GM23248 (cell line): ENCODE results near the gene ERC1. TPM values are rescaled to one million over a fixed set of nuclear protein-coding genes. Genes with fewer than 3 reads are reported as not detected.
"Not testable (repeated sequence)": the region's sequence is repeated elsewhere in the genome, so short reads cannot be mapped to it uniquely, and the experiment has no call there.

Source experiments
- DNase-seq: peaks from one replicate; pipeline ENCODE4 v3.0.0-alpha.2; 2015
- H2AFZ ChIP-seq: fragments of 200-600 bp; sonication (generic); 2 replicates; pipeline ENCODE4 v1.6.1; 2016; ENCODE audit warnings: antibody characterized with exemption
- H3F3A ChIP-seq: fragments of 200-600 bp; sonication (generic); 2 replicates; pipeline ENCODE4 v1.6.1; 2016; ENCODE audit warnings: mild to moderate bottlenecking, antibody characterized with exemption, mixed run types; ENCODE audit not compliant: insufficient read depth
- H3K27ac ChIP-seq: fragments of 200-600 bp; sonication (generic); 2 replicates; pipeline ENCODE4 v1.5.1; 2016; ENCODE audit warnings: mild to moderate bottlenecking
- H3K27me3 ChIP-seq: fragments of 200-600 bp; sonication (generic); replicated peaks from 2 replicates; pipeline ENCODE4 v1.6.1; 2016; ENCODE audit warnings: mild to moderate bottlenecking; ENCODE audit not compliant: insufficient read depth
- H3K36me3 ChIP-seq: fragments of 200-600 bp; sonication (generic); 2 replicates; pipeline ENCODE4 v1.6.1; 2016; ENCODE audit warnings: low read depth, mild to moderate bottlenecking
- H3K4me1 ChIP-seq: fragments of 200-600 bp; sonication (generic); 2 replicates; pipeline ENCODE4 v1.6.1; 2016; ENCODE audit warnings: mild to moderate bottlenecking; ENCODE audit not compliant: insufficient read depth
- H3K4me2 ChIP-seq: fragments of 200-600 bp; sonication (generic); one replicate; pipeline ENCODE4 v1.6.1; 2016; ENCODE audit warnings: mild to moderate bottlenecking; ENCODE audit not compliant: unreplicated experiment
- H3K4me3 ChIP-seq: fragments of 200-600 bp; sonication (generic); 2 replicates; pipeline ENCODE4 v1.5.1; 2016; ENCODE audit warnings: mild to moderate bottlenecking
- H3K79me2 ChIP-seq: fragments of 200-600 bp; sonication (generic); 2 replicates; pipeline ENCODE4 v1.6.1; 2016; ENCODE audit warnings: mild to moderate bottlenecking; ENCODE audit not compliant: insufficient read depth
- H3K9ac ChIP-seq: fragments of 200-600 bp; sonication (generic); 2 replicates; pipeline ENCODE4 v1.6.1; 2016; ENCODE audit warnings: mild to moderate bottlenecking
- H3K9me2 ChIP-seq: fragments of 200-600 bp; sonication (generic); 2 replicates; pipeline ENCODE4 v1.6.1; 2016; ENCODE audit warnings: mixed run types, mild to moderate bottlenecking, moderate library complexity; ENCODE audit not compliant: insufficient read depth
- H3K9me3 ChIP-seq: fragments of 200-600 bp; sonication (generic); one replicate; pipeline ENCODE4 v1.6.1; 2017; ENCODE audit warnings: low read depth
- H4K20me1 ChIP-seq: fragments of 200-600 bp; sonication (generic); 2 replicates; pipeline ENCODE4 v1.6.0; 2016; ENCODE audit not compliant: insufficient read depth
- EZH2 ChIP-seq: fragments of 200-600 bp; sonication (generic); IDR thresholded peaks from 2 replicates; pipeline ENCODE4 v1.6.1; 2018; ENCODE audit warnings: antibody characterized with exemption, mild to moderate bottlenecking; ENCODE audit not compliant: insufficient read depth, poor library complexity, severe bottlenecking
- EZH2phosphoT487 ChIP-seq: fragments of 200-600 bp; sonication (generic); IDR thresholded peaks from 2 replicates; pipeline ENCODE4 v1.6.1; 2018; ENCODE audit warnings: antibody characterized with exemption, moderate library complexity, mild to moderate bottlenecking, low read depth; ENCODE audit not compliant: insufficient read depth
- WGBS, 2 experiments: methylation state at CpG; one replicate each; pipeline ENCODE4 v1.1.6; 2015 to 2017; ENCODE audit warnings: low lambda C conversion rate in 2 of 2, low coverage in 1 of 2; ENCODE audit errors: missing lambda C conversion rate in 2 of 2; 5-methylcytosine and 5-hydroxymethylcytosine counted together
- in situ Hi-C: fragments of 300-500 bp; cut with MboI; formaldehyde crosslinking; loops from 2 replicates; pipeline ENCODE4 v1.15.0; 2020
- polyA plus RNA-seq: library from polyadenylated mRNA; unstranded; fragments of >200 nt; fragmentation: Nextera tagmentation; extraction: Ambion mirVana; gene quantifications from 2 replicates; pipeline ENCODE4 v1.2.1, GENCODE V29; 2016
- total RNA-seq: library from RNA; depleted of rRNA; stranded (reverse); fragments of >200 nt; shearing (Covaris generic); gene quantifications from 2 replicates; pipeline ENCODE4 v1.2.3, GENCODE V29; 2014

Gene ERC1
- total and polyA plus RNA-seq, 2 experiments from 2014 or later: 21.5 to 23.3 TPM

DNA sequence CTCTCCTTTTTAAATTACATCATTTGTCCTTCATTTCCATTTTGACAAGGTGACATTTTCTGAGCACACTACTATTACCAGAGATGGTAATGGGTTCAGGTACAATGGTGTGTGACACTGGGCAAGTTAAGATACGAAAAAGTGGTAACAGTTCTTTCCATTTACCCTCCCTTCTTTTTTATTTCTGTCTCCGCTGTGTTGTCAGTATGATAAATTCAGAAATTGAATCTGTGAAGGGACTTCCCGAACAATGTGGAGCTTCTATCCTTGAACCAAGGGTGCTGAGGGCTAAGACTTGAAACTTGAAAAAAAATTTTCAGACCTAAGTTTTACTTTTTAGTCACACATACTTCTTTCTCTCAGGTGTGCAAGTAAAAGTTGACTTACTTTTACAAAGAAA is 103.7 kb downstream of the ERC1 start:
- H3K27me3 ChIP-seq: no peaks in the 10 kb centered on the region
- peaks cover 11% of the 10 kb centered on the region; the same call in 1 of the 2 replicates for H3K4me1 ChIP-seq
- H4K20me1 ChIP-seq: peaks cover 11% of the 10 kb centered on the region; the same call in 1 of the 2 replicates
- H3K9me3 ChIP-seq: no peaks in the 10 kb centered on the region
- H3F3A ChIP-seq: peaks cover 18% of the 10 kb centered on the region
- H3K9me2 ChIP-seq: no peaks in the 10 kb centered on the region
- TF ChIP-seq EZH2phosphoT487 (no peak), EZH2 (no peak)
- no peak overlapping the region for H3K9ac ChIP-seq
- no peak overlapping the region for H3K4me2 ChIP-seq
- H3K36me3 ChIP-seq: no peaks in the 10 kb centered on the region
- no peak for DNase-seq
- H2AFZ ChIP-seq: no peak overlapping the region
- no peak overlapping the region for H3K27ac ChIP-seq
- no peak overlapping the region for H3K4me3 ChIP-seq
- H3K79me2 ChIP-seq: peaks cover 88% of the 10 kb centered on the region
- 96 to 100% methylated on average over 3 of the region's 3 CpGs for WGBS, 2 experiments
- in situ Hi-C loops: loop anchor here (10.0 kb wide), 1 partner anchor 160 kb away; no protein-coding TSS in a partner anchor

DNA sequence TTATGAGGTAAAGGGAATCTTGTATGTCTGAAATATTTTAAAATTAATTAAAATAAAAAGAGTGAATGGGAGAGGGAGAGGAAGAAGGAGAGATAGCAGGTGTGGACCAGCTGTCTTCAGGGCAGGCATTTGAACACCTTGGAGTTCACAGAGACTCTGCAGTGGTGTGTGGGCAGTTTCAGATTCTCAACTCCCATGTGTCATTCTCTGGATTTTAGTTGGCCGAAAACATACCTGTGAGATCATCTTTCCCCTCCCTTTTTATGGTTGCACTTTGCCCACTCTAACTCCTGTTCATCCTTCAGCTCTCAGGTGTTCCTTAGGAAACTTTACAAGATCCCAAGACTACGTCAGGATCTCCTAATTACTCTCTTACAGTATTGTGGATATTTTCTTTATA is 108.1 kb downstream of the ERC1 start:
- no peaks in the 10 kb centered on the region for H3K36me3 ChIP-seq
- H3K9ac ChIP-seq: no peak overlapping the region
- no peaks in the 10 kb centered on the region for H3K4me1 ChIP-seq
- TF ChIP-seq EZH2 (no peak), EZH2phosphoT487 (no peak)
- H4K20me1 ChIP-seq: peaks cover 11% of the 10 kb centered on the region
- in situ Hi-C loops: loop anchor here (10.0 kb wide), 1 partner anchor 164 kb away; no protein-coding TSS in a partner anchor
- H3F3A ChIP-seq: no peaks in the 10 kb centered on the region
- H2AFZ ChIP-seq: no peak overlapping the region
- H3K27me3 ChIP-seq: no peaks in the 10 kb centered on the region
- H3K4me2 ChIP-seq: no peak overlapping the region
- no peaks in the 10 kb centered on the region for H3K9me3 ChIP-seq
- H3K4me3 ChIP-seq: no peak overlapping the region
- 97 to 99% methylated on average over 2 of the region's 2 CpGs for WGBS, 2 experiments
- DNase-seq: no peak
- H3K9me2 ChIP-seq: no peaks in the 10 kb centered on the region
- H3K27ac ChIP-seq: no peak overlapping the region
- H3K79me2 ChIP-seq: peaks cover 99% of the 10 kb centered on the region

DNA sequence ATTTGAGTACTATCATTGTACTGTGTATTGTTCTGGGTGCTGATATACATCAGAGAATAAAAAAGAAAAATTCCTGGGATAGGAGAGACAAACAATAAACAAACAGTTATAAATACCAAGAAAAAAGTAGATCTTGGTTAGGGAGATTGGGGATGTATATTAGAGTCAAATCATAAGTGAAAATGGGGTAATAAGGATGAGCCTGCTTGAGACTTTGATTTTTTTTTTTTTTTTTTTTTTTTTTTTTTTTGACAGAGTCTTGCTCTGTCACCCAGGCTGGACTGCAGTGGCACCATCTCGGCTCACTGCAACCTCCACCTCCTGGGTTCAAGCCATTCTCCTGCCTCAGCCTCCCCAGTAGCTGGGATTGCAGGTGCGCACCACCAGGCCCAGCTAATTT is 108.6 kb downstream of the ERC1 start:
- not testable (repeated sequence) for H3K9ac ChIP-seq, H3K4me2 ChIP-seq, H3K27me3 ChIP-seq, H2AFZ ChIP-seq, H3K9me3 ChIP-seq, H3K36me3 ChIP-seq, H3K27ac ChIP-seq, H3K4me1 ChIP-seq, H3K9me2 ChIP-seq, DNase-seq, H3F3A ChIP-seq, H3K4me3 ChIP-seq
- 91 to 98% methylated on average over 2 of the region's 2 CpGs for WGBS, 2 experiments
- in situ Hi-C loops: loop anchor here (10.0 kb wide), 1 partner anchor 165 kb away; no protein-coding TSS in a partner anchor
- H4K20me1 ChIP-seq: peaks cover 11% of the 10 kb centered on the region
- peaks cover 99% of the 10 kb centered on the region for H3K79me2 ChIP-seq

DNA sequence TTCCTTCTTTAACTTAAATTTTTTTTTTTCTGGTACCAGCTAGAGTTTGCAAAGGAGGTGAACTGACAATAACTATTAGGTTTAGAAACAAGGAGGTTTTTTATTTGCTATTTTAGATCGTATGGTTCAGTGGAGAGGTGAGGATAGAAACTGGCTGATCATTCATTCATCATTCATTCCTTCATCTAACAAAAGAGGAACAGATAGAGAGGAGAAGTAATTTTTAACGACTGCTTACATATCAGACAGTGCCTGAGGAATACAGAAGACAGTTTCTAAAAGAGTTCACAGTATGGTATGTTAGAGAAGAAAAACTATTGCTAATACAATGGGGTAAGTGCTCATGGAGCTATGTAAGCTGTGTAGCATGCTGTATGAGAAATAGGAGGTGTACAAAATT is 111.1 kb downstream of the ERC1 start:
- H3K4me2 ChIP-seq: no peak overlapping the region
- H3F3A ChIP-seq: no peaks in the 10 kb centered on the region
- H3K4me3 ChIP-seq: no peak overlapping the region
- peaks cover 87% of the 10 kb centered on the region for H3K79me2 ChIP-seq
- H3K9me2 ChIP-seq: no peaks in the 10 kb centered on the region
- TF ChIP-seq EZH2phosphoT487 (no peak), EZH2 (no peak)
- H3K9me3 ChIP-seq: no peaks in the 10 kb centered on the region
- in situ Hi-C loops: no loop called here
- no peak overlapping the region for H2AFZ ChIP-seq
- H3K36me3 ChIP-seq: no peaks in the 10 kb centered on the region
- no peak for DNase-seq
- H3K4me1 ChIP-seq: no peaks in the 10 kb centered on the region
- H3K27me3 ChIP-seq: no peaks in the 10 kb centered on the region
- peaks cover 8% of the 10 kb centered on the region for H4K20me1 ChIP-seq
- 57 to 61% methylated on average over 2 of the region's 2 CpGs for WGBS, 2 experiments
- no peak overlapping the region for H3K9ac ChIP-seq
- no peak overlapping the region for H3K27ac ChIP-seq

DNA sequence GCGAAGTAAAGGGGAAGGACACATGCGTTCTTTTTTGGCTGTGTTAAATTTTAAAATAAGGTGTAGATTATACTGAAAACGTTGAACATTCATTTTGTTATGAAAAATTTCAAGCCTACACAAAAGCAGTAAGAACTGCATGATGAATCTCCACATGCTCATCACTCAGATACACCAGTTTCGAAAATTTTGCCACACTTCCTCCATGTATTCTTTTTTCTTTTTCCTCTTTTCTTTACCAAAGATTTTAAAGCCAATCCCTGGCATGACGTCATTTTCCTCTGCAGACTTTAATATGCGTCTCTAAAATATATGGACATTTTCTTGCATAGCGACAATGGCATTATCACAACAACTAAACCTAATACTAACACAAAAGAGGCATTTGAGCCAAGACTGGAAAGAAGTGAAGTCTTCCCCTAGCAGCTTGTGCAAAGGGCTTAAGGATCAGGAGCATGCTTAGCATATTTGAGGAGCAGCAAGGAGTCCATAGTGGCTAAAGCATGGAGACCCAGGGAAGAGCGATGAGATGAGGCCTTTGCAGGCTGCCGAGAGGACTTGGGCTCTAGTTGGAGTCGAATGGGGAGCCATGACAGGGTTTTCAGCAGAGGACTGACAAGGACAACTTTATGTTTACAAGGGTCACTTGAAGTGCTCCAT is 111.9 kb downstream of the ERC1 start:
- DNase-seq: no peak
- H3K9me3 ChIP-seq: no peaks in the 10 kb centered on the region
- in situ Hi-C loops: no loop called here
- H3K27me3 ChIP-seq: no peaks in the 10 kb centered on the region
- TF ChIP-seq EZH2 (no peak), EZH2phosphoT487 (no peak)
- no peak overlapping the region for H3K9ac ChIP-seq
- H4K20me1 ChIP-seq: peaks cover 5% of the 10 kb centered on the region
- H3K4me1 ChIP-seq: no peaks in the 10 kb centered on the region
- 90 to 93% methylated on average over 10 of the region's 10 CpGs for WGBS, 2 experiments
- H3K36me3 ChIP-seq: no peaks in the 10 kb centered on the region
- peaks cover 87% of the 10 kb centered on the region for H3K79me2 ChIP-seq
- H3F3A ChIP-seq: no peaks in the 10 kb centered on the region
- H3K4me3 ChIP-seq: no peak overlapping the region
- no peak overlapping the region for H3K4me2 ChIP-seq
- no peak overlapping the region for H2AFZ ChIP-seq
- H3K9me2 ChIP-seq: no peaks in the 10 kb centered on the region
- no peak overlapping the region for H3K27ac ChIP-seq
